Amygdala (tissue), 56 donors: Measurements from ENCODE around the gene GNG12.

Experiments
- DNase-seq, 56 donors: peaks; one replicate each; lab custom pipeline; 2025; lab: John Stamatoyannopoulos, UW

Gene GNG12

DNA sequence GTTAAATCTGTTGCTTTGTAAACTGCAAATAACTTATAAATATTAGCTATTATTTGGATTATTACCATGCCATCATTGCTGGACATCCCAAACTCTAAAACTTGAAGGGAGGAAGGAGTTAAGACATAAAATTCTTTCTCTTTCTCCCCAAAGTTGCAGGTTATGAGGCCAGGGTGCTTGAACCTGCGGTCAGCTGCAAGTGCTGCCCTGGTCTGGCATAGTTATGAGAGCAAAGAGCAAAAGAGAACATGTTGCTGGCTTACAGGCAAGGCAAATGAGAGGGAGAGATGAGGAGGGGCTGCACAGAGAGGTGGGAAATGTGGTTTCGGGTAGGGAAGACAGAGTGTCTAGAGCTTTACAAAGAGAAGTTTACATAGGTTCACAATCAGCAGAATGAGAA lies 117.4 kb downstream of the GNG12 start:
- no peak for DNase-seq

DNA sequence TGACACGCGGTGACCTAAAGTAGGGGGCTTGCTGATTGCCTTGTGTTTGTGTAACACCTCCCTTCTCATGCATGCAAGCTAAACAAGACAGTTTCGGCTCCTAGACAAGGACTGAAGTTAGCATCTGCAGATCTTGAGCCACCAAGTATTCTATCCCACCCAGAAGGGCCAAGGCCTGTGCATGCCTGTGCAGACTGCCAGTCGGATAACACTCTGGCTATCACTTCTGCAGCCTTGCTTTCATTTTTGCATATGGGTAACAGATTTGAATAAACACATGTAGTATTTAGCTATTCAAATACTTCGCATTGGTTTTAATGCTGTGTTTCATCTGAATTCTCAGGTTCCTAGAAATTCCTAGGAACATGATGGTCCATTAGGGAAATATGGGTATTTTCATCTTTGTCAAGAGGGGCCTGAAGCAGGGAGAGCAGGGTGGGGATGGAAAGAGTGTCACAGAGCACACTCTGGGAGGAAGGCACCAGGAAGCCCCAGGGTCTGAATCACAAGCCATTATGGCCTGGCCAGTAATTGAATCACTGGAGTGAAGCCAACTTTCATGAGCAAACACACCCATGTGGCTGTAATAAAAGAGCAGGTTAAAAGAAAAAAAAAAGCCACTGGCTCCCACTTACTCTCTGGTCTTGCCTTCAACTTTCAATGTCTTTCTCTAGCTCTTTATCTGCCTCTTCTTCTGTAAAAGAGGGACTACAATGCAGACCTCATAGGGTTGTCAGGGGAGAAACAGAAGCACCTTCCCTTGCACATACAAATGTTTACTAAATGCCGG lies 120.0 kb downstream of the GNG12 start:
- DNase-seq, result no peak

DNA sequence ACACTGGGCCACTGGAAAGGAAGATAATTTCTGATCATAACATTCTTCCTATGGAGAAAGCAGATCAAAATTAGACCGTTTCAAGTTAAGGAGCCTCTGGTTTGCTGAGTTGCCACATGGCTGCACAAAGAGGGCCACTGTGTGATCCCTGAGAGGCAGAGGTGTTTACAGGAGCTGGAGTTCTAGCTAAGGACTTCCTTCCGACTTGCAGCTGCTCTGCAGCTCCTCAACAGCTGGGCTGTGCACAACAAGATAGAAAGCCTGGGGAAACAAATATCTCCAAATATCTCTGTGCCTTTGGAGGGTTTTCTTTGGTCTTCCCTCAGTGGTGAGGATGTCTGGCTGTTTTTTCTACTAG lies 121.4 kb downstream of the GNG12 start:
- no peak for DNase-seq

DNA sequence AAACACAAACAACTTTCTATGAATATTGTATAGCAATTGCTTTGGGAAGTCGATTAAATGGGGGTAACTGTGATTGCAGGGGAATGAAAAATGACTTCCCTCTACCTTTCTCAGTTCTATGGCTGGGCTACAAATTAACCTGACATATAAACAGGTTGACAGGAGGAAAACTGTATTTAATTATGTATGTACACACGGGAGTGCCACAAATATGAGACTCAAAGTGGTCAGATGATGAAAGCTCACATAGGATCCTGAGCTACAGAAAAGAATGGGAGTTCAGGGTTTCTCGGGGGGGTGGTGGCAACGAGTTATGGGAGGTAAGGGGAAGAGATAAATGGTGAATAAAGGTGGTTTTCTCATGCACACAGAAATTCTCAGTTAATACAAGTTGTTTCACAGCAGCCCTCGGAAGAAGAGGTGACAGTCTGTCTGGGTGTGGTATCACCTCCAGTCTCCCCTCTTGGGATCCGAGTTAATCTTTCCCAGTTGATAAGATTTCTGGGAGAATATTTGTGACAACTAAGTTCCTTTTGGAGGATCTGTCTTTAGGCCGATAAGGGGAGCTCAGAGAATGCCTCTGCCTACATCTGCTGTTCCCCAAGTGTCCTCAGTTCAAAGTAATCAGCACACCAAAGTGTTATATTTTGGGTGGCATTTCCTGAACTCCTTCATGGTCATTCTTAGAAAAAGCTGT lies 122.0 kb downstream of the GNG12 start:
- no peak for DNase-seq

DNA sequence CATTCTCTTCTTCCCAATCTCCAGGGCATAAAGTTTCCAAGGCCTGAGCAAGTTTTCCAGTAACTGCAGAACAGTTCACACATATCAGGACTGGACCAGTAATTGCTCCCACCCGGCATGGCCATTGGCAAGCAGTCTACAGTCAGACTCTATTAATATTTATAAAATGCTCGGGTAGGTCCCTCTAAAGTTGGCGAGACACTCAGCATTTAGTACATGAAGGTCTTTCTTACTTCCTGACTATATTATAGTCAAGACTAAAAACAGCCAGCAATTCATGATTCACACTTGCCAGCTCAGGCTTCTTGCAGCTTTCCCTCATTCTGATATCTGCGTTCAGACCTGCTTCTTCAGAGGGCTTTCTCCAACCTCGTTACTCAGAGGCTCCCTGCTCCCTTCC lies 122.8 kb downstream of the GNG12 start:
- no peak for DNase-seq

DNA sequence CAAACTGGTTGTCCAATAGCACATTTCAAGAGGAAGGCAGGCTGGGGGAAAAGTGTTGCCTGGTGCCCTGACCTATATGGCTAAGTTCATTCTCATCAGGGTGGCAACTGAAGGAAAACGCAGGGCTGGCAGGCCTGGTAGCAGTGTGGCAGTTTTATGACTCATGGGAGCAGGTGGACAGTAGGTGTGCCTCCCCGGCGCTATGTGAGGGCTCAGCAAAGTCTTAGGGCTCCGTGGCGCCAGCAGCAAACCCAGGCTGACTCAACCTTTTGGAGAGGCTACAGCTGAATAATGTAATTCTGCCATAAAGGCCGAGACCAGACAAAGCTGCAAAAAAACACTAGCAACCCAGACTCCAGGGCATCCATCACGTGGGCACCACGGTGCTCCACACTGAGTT lies 124.7 kb downstream of the GNG12 start:
- DNase-seq, result no peak

DNA sequence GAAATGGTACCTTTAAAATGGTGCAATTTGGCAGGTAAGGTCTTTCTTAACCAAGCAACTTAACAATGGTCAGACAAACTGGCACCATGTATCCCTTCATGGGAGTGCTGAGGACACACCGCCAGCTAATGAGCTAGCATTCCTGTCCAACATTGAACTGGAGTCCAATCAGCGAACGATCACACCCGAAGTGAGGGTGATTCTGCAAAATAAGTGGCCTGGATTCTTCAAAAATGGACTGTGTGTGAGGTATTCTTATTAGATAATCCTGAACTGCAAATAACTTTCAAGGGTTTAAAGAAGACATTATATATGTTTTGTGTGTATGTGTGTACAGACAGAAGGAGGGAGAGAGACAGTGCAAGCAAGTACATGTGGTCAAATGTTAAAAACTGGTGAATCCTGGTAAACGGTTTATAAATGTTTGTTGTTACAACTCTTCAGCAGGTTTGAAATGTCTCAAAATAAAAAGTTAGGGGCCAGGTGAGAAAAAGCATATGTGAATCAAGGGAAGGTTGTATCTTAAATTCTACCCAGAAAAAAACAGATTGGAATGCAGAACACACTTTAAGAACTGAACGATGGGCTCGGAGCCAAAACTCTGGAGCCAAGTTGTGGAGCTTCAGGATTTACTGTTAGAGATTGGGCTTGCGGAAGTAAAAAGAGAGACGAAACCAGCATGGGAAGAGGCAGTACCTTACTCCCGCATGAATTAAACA lies 127.4 kb downstream of the GNG12 start:
- DNase-seq, result peak in 2 of 56 donors; percentile 4 to 6

DNA sequence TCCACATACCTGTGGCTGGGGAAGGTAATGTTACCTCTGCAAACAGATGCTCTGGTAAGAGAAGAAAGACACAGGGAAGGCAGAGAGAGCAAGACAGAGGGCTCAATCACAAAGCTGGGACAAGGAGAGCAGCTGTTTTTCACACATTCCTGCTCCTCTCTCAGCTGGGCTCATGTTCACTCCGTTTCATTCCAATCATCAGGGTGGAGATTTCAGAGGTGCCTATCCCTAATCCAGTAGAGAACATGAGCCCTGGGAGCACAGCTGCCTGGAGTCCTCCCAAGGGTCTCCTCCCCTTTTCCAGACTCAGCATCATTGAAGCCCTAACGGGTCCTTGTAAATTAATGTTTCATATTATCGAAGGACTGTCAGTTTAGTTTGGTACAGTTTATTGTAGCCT lies 128.9 kb downstream of the GNG12 start:
- no peak for DNase-seq

DNA sequence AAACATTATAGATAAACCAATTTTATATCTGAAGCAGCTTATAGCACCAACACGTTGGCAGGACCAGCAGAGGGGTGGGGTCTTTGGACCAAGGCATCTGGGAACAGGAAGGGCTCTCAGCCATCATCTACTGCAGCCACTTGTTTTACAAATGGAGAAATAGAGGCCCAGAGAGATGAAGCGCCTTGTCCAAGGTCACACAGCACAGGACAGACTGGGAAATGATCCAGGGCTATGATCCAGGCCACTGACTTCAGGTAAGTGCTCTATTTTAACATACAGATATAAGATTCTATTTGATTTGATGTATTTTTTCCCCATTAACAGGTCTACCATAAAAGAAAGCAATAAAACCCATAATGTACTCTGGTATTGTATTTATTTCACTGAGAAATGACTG lies 131.4 kb downstream of the GNG12 start:
- no peak for DNase-seq

DNA sequence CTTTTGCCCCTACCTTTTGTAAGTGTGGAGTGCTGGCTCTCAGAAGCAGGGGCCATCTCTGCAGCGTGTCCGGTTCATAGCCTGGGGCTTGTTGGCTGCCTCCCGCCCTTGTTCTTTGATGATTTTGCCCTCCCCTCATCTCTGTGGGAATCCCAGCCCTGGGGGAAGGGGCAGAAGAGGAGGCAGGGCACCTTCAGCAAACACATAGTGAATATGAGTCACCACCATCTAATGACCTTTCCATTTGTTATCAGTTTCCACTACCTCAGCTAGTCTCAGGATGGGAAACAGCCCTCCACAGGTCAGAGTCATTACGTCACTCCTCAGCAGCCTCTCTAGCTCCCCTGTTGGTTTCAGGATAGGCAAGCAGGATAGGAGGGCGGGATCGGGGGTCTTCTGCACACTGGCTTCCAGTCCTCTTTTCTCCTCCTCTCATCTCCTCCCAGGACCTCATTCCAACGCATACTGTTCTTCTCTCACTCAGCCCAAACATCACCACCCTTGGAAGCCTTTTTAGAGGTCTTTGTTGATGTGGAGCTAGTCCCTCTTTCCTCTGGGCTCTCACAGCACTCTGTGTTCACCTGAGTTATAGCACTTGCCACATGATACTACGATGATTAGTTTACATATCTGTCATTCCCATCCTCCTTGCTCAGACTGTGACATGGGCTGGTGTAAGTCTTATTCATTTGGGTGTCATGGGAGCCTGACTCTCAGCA lies 132.4 kb downstream of the GNG12 start:
- no peak for DNase-seq

DNA sequence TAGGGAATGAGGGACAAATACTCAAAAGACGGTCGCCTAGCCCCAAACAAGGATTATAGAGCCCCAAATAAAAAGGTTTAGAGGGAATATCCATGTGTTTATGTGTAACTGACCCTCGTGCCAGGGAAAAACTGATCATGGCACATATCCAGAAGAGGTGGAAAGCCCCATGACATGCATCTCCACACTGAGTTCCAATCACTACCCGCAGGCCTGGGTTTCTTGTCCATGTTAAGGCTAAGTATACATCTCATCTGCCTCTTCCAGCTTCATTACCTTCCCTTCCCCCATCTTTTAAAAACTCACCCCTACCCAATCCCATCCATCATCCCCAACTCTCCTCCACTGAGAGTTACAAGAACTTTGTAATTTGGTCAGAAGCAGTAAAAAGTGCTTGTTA lies 133.0 kb downstream of the GNG12 start:
- no peak for DNase-seq

DNA sequence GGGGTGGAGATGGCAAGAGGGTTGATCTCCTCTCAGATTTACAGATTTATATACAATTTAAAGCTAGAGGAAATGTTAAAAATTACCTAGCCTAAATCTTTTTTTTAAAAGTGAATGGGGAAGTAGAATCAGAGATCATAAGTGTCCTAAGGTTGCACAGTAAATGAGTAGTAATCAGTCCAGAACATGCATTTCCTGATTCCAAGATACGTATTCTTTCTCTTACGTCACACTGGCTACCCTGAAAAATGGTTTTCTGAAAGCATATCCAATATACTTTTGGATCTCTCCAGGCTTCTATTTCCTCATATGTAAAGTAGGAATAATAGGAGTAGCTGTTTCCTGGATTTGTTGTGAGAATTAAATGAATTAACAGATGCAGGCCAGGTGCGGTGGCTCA lies 136.6 kb downstream of the GNG12 start:
- DNase-seq, result no peak

DNA sequence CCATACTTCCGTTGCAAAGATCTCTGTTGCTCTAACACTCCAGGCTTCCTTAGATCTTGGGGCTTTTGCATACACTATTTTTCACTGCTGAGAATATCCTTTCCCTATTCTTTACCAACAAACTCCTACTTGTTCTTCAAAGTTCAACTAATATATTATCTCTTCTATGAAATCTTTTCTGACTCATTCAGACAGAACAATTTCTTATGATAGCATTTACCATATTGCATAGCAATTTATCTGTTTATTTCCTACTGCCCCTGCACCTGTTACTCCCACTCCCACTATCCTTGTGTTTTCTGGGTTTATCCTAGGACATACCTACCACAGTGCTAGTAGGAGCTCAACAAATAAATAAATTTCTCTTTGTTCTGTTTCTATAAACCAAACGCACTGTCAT lies 137.3 kb downstream of the GNG12 start:
- no peak for DNase-seq

DNA sequence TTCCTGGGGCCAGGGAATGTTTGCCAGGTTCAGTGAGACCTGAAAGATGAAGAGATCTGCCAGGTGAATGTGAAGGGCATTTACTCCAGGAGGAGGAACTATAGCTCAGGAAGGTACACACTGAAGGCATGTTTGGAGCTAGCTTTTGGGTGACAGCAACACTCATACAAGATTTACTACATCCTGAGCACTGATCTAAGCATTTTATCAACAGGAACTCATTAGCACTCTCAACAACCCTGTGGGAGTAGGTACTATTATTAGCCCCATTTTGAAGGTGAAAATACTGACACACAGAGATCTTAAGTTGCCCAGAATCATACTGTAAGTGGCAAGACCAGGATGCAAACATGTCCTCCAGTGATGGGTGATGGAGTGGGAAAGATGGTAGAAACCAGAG lies 141.6 kb downstream of the GNG12 start:
- no peak for DNase-seq

DNA sequence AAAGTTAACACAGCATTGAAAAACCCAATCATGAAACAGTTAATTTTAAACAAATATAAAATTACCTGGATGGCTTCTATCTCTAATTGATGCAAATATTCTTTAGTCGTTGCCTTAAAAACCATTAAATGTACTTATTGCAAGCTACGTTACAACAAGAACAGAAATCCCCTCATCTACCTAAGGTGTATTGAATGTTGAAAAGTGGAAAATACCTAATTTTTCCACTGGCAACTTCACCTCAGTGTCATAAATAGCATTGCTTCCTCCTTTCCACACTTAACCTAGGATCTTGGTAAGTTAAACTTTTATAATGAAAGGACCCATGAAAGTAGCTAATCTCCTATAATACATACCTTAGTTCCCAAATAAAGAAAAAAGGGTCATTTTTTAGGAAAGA lies 142.9 kb downstream of the GNG12 start:
- DNase-seq, result no peak

DNA sequence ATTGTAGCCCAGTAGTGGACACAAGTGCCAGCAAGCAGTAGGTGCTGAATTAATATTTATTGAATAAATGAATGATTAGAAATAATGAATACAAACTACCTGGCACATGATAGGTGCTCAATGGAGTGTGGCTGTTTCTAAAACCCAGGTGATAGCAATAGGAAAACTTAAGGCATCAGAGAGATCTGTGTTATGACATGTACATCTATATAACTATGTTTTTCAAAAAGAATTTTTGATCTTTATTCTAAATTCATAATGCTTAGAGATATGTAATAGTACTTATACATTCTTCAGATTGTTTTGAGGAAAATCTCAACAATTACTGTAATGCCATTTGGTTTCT lies 143.3 kb downstream of the GNG12 start:
- no peak for DNase-seq

DNA sequence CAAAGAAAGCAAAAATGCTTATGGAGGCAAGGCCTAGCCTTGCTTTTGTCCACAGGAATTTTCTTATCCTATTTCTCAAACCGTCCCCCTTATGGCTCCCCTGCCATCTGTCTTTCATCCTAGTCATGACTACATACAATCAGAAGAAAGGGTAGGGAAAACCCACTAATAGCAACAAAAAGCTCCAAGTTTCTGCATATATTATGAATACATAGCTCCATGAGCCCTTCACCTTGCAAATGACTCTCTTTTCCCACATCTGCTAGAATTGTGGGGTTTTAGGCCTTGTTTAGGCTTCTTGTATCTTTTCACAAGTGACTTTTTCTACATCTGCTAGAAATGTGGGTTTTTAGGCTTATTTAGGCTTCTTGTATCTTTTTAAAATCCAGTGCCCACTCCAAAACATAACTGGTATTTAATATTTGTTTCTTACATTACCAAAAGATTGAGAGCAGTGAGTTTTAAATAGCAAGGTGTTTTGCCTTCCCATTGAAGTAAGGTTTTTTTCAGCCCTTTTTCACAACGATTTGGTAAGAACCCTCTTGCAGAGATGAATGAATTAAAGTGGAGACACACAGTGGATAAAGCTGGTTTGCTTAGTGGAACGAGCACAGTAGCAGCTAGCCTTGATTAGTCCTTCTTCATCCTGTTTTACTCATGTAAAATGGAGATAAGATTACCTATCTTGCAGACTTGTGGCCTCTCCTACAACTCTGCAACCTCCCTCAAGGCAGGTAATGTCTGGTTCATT lies 143.8 kb downstream of the GNG12 start:
- DNase-seq, result no peak

DNA sequence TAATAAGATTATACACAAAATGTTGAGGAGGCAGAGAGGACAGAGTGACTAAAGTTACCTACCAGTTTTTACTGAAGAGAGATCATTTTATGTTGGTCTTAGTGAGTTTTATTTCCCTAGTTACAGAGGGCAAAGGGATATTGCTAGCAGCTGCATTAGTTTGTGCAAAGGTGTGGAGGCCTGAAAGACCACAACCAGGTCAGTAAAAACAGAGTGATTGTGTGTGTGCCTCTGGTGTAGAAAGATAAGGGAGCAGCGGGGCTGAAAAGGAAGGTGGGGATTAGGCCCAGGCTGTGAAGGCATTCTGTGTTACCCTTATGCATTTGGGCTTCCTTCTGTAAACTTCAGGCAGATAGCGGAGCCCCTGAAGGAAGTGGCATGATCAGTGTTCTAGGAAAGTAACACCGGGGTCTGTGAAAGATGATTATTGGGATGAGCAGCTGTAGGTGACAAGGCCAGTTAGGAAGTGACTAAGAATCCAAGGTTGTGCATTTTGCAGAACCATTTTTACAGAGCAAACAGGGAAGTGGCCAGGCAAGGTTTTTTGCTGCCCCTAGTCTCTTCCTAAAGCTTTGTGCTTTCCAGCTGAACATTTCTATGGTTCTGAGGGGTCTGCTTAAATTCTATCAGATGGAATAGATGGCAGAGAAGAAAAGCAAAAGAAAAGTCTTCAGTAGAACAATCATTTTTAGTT lies 144.6 kb downstream of the GNG12 start:
- no peak for DNase-seq

DNA sequence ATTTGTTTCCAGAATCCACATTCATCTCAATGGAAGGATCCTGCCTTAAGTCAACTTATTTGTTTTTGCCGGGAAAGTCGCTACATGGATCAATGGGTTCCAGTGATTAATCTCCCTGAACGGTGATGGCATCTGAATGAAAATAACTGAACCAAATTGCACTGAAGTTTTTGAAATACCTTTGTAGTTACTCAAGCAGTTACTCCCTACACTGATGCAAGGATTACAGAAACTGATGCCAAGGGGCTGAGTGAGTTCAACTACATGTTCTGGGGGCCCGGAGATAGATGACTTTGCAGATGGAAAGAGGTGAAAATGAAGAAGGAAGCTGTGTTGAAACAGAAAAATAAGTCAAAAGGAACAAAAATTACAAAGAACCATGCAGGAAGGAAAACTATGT lies 145.6 kb downstream of the GNG12 start:
- DNase-seq, result no peak

DNA sequence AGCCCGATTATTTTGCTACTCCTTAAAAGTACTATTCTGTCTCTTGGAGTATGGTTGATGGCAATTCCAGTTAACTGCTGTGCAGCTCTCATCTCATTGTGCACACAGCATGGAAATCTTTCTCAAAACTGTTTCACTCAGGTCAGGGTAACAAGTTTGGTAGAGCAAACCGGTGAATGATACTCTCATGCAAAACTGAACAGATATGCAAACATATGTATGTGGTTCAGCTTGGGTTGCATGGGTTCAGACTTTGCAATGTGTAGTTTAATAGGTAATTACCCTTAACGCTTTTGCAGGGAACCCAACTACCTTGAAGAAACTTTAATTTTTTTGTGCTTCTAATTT lies 146.1 kb downstream of the GNG12 start:
- DNase-seq, result no peak
